SK-N-SH (cell line): Measurements from ENCODE around the gene GRB7.

ENCODE experiments used
- CHD2 ChIP-seq: fragments of 150-350 bp; IDR thresholded peaks from 2 replicates; pipeline ENCODE4 v1.6.1; 2018; ENCODE audit warnings: low read length; ENCODE audit not compliant: partially characterized antibody
- CTCF ChIP-seq: fragments of 200-600 bp; sonication (generic); IDR thresholded peaks from 2 replicates; pipeline ENCODE4 v1.6.1; 2017; ENCODE audit warnings: antibody characterized with exemption, mild to moderate bottlenecking, moderate library complexity
- EP300 ChIP-seq, 2 experiments: IDR thresholded peaks; 2 replicates each; pipeline versions ENCODE4 v1.4.0 to v1.6.1; 2012; ENCODE audit warnings: borderline replicate concordance in 1 of 2, low read depth in 1 of 2, low read length in 1 of 2
- EZH2phosphoT487 ChIP-seq: fragments of 200-600 bp; sonication (generic); IDR thresholded peaks from 2 replicates; pipeline ENCODE4 v1.6.1; 2017; ENCODE audit warnings: low read depth, mixed run types, mild to moderate bottlenecking, antibody characterized with exemption, moderate library complexity, borderline replicate concordance
- GABPA ChIP-seq: IDR thresholded peaks from 2 replicates; pipeline ENCODE4 v1.4.0; 2012; ENCODE audit warnings: low read depth, mild to moderate bottlenecking
- NFIC ChIP-seq: IDR thresholded peaks from 2 replicates; pipeline ENCODE4 v1.4.0; 2012; ENCODE audit warnings: borderline replicate concordance
- PBX3 ChIP-seq: IDR thresholded peaks from 2 replicates; pipeline ENCODE4; 2012
- RAD21 ChIP-seq: IDR thresholded peaks from 2 replicates; pipeline ENCODE4 v1.6.1; 2012; ENCODE audit warnings: mild to moderate bottlenecking, low read length
- RCOR1 ChIP-seq: fragments of 150-350 bp; IDR thresholded peaks from 2 replicates; pipeline ENCODE4 v1.6.1; 2017; ENCODE audit warnings: antibody characterized with exemption, low read length
- RXRA ChIP-seq: IDR thresholded peaks from 2 replicates; pipeline ENCODE4 v1.4.0; 2012; ENCODE audit warnings: low read depth, mild to moderate bottlenecking, borderline replicate concordance
- SMC3 ChIP-seq: IDR thresholded peaks from 2 replicates; pipeline ENCODE4 v1.6.1; 2012; ENCODE audit warnings: low read depth, low read length, improper control_type of control experiment
- TF ChIP-seq, protein P1 (sequence below): IDR thresholded peaks from 2 replicates; pipeline ENCODE4 v1.4.0; 2012; ENCODE audit warnings: low read depth, borderline replicate concordance

- TF ChIP-seq EZH2phosphoT487, result no peak
- no peak for TF ChIP-seq CTCF
- TF ChIP-seq CHD2, result no peak
- TF ChIP-seq EP300 (IDR thresholded peaks at IDR 0.05; ENCODE audit: borderline replicate concordance in 1 of 2, low read depth in 1 of 2, low read length in 1 of 2), result no peak
- TF ChIP-seq RCOR1, result no peak
- TF ChIP-seq GABPA, result no peak
- TF ChIP-seq SMC3, result no peak
- no peak for TF ChIP-seq RAD21
- no peak for TF ChIP-seq NFIC
- no peak for TF ChIP-seq PBX3
- TF ChIP-seq, protein P1, sequence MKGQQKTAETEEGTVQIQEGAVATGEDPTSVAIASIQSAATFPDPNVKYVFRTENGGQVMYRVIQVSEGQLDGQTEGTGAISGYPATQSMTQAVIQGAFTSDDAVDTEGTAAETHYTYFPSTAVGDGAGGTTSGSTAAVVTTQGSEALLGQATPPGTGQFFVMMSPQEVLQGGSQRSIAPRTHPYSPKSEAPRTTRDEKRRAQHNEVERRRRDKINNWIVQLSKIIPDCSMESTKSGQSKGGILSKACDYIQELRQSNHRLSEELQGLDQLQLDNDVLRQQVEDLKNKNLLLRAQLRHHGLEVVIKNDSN, result no peak
- no peak for TF ChIP-seq RXRA
Measured at GRCh38 chr17:39697961-39698360, 39.8 kb upstream of the GRB7 start.
